Upper lobe of left lung (tissue), 6 donors: ENCODE data around the gene PIM3. TPM values are rescaled to one million over a fixed set of nuclear protein-coding genes. Genes with fewer than 3 reads are reported as not detected.

Source experiments
- ATAC-seq, 2 donors: fragments of 200-7000 bp; cut with Tn5 transposase; one replicate each; pipeline ENCODE4 v1.9.1; 2022; ENCODE audit warnings: mild to moderate bottlenecking in 2 of 2, moderate library complexity in 2 of 2; ENCODE audit not compliant: low FRiP score in 2 of 2
- DNase-seq, 2 donors: peaks; one replicate each; pipeline ENCODE4 v3.0.0-alpha.2; 2019 to 2020
- H3K27ac ChIP-seq, 4 donors: fragments of 200-600 bp; sonication (generic); one replicate each; pipeline ENCODE4 v1.5.1; 2016 to 2019
- H3K27me3 ChIP-seq, 4 donors: fragments of 200-600 bp; sonication (generic); one replicate each; pipeline ENCODE4 v1.5.1; 2017 to 2019
- H3K36me3 ChIP-seq, 4 donors: fragments of 200-600 bp; sonication (generic); one replicate each; pipeline ENCODE4 v1.5.1; 2016 to 2019
- H3K4me1 ChIP-seq, 4 donors: fragments of 200-600 bp; sonication (generic); one replicate each; pipeline ENCODE4 v1.5.1; 2018 to 2019
- H3K4me3 ChIP-seq, 4 donors: fragments of 200-600 bp; sonication (generic); one replicate each; pipeline ENCODE4 v1.5.1; 2017 to 2019; ENCODE audit warnings: mild to moderate bottlenecking in 2 of 4, moderate library complexity in 1 of 4
- H3K9me3 ChIP-seq, 4 donors: fragments of 200-600 bp; sonication (generic); one replicate each; pipeline ENCODE4 v1.5.1; 2018 to 2019
- EP300 ChIP-seq, 4 donors: sonication (generic); formaldehyde crosslinking; IDR thresholded peaks; one replicate each; pipeline ENCODE4 v1.5.1; 2017; ENCODE audit warnings: antibody characterized with exemption in 4 of 4, control low read depth in 2 of 4
- POLR2A ChIP-seq, 4 donors: fragments of 450-650 bp; IDR thresholded peaks; one replicate each; pipeline ENCODE4 v1.5.1; 2016 to 2017; ENCODE audit warnings: antibody characterized with exemption in 4 of 4, mild to moderate bottlenecking in 2 of 4
- POLR2AphosphoS5 ChIP-seq, 2 donors: sonication (generic); formaldehyde crosslinking; IDR thresholded peaks; one replicate each; pipeline ENCODE4 v1.5.1; 2017; ENCODE audit warnings: antibody characterized with exemption in 2 of 2
- WGBS, 2 donors: methylation state at CpG; one replicate each; pipeline ENCODE4 v1.1.5; 2017 to 2018; 5-methylcytosine and 5-hydroxymethylcytosine counted together
- total RNA-seq, 6 donors: library from RNA; depleted of rRNA in 4 of 6; stranded (reverse); fragments of >200 nt in 4 of 6; gene quantifications; one replicate each; pipeline versions ENCODE4 v1.1.0 to v1.2.1, GENCODE V29; 2016 to 2021
- TF ChIP-seq, protein P1 (sequence below), 6 experiments: fragments of 450-650 bp in 4 of 6; fragments of 200-600 bp in 2 of 6; sonication (generic) in 2 of 6; IDR thresholded peaks; one replicate each; pipeline ENCODE4 v1.5.1; 2016 to 2019; ENCODE audit warnings: antibody characterized with exemption in 6 of 6
- donor health status: DM: no; HTN: no; CAD: no; lungs with moderate emphysema.
- donor health status: DM: no; HTN: yes; CAD: no; lungs with severe emphysema.

Gene PIM3
- total RNA-seq, 6 donors from 2014 or later: 131 to 246 (median 156) TPM

DNA sequence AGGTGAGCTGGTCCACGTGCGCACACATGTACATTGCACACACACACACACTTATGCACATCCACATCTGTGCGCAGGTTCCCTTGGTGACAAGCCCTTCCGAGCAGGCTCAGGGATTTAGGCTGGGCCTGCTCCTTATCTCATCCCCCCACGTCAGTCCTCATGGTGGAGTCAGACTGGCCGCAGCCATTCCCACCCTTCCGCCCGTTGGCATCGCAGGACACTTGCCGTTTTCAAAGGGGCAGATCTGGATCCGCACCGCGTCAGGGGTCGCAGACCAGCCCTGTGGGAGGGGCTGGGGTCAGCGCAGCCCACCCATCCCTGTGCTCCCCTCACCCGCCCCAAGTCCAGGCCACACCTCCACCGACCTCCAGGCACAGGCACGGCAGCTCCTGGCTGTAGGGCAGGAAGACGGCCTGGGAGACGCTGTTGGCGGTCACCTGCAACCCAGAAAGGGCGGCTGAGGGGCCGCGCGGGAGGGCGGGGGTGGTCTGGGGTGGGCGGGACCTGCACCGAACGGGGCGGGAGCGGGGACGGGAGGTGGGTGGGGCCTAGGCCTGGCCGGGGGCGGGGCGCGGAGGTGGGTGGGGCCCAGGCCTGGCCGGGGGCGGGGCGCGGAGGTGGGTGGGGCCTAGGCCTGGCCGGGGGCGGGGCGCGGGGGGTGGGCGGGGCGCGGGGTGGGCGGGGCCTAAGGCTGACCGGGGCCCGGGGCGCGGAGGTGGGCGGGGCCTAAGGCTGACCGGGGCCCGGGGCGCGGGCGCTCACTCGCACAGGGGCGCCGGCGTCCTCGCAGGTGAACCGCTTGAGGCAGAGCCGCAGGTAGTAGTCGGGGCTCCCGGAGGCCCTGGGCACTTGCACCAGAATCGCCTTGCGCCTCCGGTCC lies 38.7 kb downstream of the PIM3 start:
- TF ChIP-seq EP300 (IDR thresholded peaks at IDR 0.05): no peak
- TF ChIP-seq, protein P1, sequence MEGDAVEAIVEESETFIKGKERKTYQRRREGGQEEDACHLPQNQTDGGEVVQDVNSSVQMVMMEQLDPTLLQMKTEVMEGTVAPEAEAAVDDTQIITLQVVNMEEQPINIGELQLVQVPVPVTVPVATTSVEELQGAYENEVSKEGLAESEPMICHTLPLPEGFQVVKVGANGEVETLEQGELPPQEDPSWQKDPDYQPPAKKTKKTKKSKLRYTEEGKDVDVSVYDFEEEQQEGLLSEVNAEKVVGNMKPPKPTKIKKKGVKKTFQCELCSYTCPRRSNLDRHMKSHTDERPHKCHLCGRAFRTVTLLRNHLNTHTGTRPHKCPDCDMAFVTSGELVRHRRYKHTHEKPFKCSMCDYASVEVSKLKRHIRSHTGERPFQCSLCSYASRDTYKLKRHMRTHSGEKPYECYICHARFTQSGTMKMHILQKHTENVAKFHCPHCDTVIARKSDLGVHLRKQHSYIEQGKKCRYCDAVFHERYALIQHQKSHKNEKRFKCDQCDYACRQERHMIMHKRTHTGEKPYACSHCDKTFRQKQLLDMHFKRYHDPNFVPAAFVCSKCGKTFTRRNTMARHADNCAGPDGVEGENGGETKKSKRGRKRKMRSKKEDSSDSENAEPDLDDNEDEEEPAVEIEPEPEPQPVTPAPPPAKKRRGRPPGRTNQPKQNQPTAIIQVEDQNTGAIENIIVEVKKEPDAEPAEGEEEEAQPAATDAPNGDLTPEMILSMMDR (IDR thresholded peaks at IDR 0.05): no peak
- TF ChIP-seq POLR2A (IDR thresholded peaks at IDR 0.05): no peak
- TF ChIP-seq POLR2AphosphoS5 (IDR thresholded peaks at IDR 0.05): no peak
- Histone ChIP-seq H3K27me3 (peaks cover 0 to 10% (median 1%) of the 10 kb centered on the region in 4 donors), H3K27ac (no peak overlapping the region), H3K4me3 (peak overlapping the region in 3 of 4 donors; percentile 19 to 37 (median 31)), H3K9me3 (no peaks in the 10 kb centered on the region), H3K36me3 (no peaks in the 10 kb centered on the region), H3K4me1 (peaks cover 2 to 15% (median 4%) of the 10 kb centered on the region in 4 donors)
- ATAC-seq (peak in 1 of 2 donors; percentile 18), DNase-seq (peak; percentile 51 to 84)
- WGBS, 2 donors: 49 to 75% methylated on average over 4 to 17 of the region's 70 CpGs

DNA sequence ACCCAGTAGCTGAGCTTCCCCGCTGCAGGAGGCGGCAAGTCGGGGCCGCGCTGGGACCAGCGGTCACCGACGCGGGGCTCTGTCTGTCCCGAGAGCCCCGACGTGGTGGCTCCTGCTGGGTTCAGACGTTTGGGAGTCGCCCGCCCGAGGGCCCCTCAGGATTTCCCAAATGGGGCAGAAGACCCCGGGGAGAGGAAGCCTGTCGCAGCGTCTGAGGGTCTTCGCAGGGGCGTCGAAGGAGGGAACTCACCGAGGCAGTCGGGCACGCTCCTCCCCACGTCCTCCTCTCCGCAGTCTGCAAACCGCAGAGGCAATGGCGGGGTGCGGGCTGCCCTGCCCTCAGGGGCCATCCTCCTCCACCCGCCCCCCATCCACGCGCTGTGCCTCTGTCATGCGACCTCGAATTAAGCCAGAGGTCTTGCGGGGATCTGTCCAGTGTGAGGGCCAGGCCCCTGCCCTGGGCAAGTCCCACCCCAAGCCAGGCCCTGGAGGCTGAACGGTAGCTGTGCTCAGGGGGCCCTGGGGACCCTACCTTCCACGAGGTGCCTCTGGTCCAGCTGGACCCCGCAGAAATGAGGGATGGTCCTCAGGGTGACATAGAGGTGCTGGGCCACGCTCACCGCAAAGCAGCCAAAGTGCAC lies 39.5 kb downstream of the PIM3 start:
- DNase-seq (peak in 1 of 2 donors; percentile 61), ATAC-seq (no peak)
- Histone ChIP-seq H3K27ac (no peak overlapping the region), H3K4me1 (peaks cover 2 to 15% (median 4%) of the 10 kb centered on the region in 4 donors), H3K4me3 (peak overlapping the region in 3 of 4 donors; percentile 19 to 37 (median 31)), H3K36me3 (no peaks in the 10 kb centered on the region), H3K9me3 (no peaks in the 10 kb centered on the region), H3K27me3 (peaks cover 0 to 10% (median 1%) of the 10 kb centered on the region in 4 donors)
- no peak for TF ChIP-seq EP300 (IDR thresholded peaks at IDR 0.05)
- TF ChIP-seq POLR2AphosphoS5 (IDR thresholded peaks at IDR 0.05): no peak
- TF ChIP-seq POLR2A (IDR thresholded peaks at IDR 0.05): no peak
- TF ChIP-seq, protein P1 (IDR thresholded peaks at IDR 0.05): no peak
- WGBS, 2 donors: 45% methylated on average over 33 of the region's 41 CpGs; no CpG with 5 or more reads in 1 of the 2 donors

DNA sequence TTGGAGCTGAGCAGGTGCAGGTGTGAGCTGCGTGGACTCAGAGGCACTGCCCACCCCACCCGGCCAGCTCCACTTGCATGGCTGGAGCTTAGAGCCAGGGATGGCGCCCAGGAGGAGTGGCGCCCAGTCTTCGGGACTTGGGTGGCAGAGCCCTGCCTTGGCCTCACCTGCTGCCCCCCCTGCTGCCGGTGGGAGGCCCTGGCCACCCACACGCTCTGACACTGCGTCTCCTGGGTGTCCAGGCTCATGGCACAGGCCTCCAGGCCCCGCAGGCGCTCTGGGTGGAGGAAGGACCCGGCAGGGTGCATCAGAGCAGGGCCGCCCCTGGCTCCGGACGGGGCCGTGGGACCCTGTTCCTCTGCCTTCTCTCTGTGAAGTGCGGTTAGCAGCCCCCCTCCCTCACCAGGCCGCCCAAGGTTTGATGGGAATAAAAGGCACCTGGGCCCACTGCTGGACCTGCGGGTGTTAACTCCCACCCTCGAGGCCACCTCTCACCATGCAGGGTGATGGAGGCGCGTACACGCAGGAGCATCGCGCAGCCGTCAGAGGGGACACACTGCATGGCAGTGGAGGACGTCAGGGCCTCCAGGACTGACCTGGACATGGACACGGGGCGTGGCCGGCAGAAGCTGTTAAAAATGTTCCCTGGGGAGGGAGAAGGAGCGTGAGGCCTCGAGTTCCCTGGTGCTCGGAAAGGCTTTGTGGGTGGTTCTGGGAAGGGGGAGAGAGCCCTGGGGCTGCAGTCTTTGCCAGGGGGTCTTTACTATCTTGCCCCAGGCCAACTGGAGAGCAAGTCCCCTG lies 40.2 kb downstream of the PIM3 start:
- no peaks in the 10 kb centered on the region for H3K9me3 ChIP-seq
- whole genome bisulfite sequencing, 2 donors: 92 to 96% methylated on average over 13 to 26 of the region's 32 CpGs
- DNase-seq: peak in 1 of 2 donors; percentile 71
- H3K27ac ChIP-seq: no peak overlapping the region
- no peaks in the 10 kb centered on the region for H3K36me3 ChIP-seq
- H3K4me1 ChIP-seq: peaks cover 2 to 15% (median 4%) of the 10 kb centered on the region in 4 donors
- no peak overlapping the region for H3K4me3 ChIP-seq
- ATAC-seq: no peak
- H3K27me3 ChIP-seq: peaks cover 0 to 10% (median 1%) of the 10 kb centered on the region in 4 donors
- TF ChIP-seq POLR2AphosphoS5 (IDR thresholded peaks at IDR 0.05) (no peak), POLR2A (IDR thresholded peaks at IDR 0.05) (no peak), EP300 (IDR thresholded peaks at IDR 0.05) (no peak)
- TF ChIP-seq, protein P1 (IDR thresholded peaks at IDR 0.05): no peak

DNA sequence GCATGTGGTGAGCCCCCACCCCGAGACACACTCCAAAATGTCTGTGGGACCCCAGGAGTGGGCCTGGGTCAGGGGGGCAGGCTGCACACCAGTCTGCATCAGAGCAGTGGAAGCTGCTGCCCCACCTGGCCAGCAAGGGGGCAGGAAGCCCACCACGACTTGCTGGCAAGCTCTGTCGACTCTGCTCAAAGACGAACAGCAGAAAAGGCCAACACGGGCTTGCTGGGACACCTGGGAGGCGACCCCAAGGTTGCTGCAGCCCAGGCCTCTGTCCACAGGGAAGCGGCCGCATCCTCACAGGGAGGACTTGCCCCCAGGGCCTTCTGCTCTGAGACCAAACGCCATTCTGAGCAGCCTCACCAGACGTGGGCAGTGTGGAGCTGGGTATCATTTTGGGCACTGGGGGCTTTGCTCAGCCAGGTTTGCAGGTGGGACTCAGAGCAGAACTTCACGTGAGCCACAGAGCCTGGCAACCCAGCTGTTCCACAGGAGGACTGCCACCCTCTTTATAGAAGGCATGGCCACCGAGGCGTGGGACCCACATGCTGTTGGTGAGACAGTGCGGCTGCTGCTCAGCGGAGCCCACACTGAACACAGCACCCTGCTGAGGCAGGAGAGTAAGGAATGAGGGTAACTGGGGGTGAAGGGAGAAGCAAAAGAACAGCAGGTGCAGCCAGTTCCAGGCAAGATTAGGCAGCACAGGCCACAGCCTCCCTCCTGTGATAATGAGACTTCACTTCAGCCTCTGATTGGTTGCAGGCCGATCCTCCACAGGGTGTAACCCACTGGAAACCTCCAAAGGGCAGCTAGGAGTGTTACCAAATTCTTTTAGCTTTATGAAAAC lies 41.0 kb downstream of the PIM3 start:
- peak in 1 of 2 donors; percentile 56 for DNase-seq
- WGBS, 2 donors: 86% methylated on average over 6 to 16 of the region's 16 CpGs

More for the DNA sequence above, 41.0 kb downstream of the PIM3 start:
- Histone ChIP-seq H3K4me3 (no peak overlapping the region), H3K27ac (no peak overlapping the region), H3K9me3 (no peaks in the 10 kb centered on the region), H3K36me3 (no peaks in the 10 kb centered on the region), H3K27me3 (peaks cover 0 to 10% (median 1%) of the 10 kb centered on the region in 4 donors), H3K4me1 (peaks cover 2 to 15% (median 4%) of the 10 kb centered on the region in 4 donors)
- ATAC-seq: no peak
- TF ChIP-seq EP300 (IDR thresholded peaks at IDR 0.05) (no peak), POLR2A (IDR thresholded peaks at IDR 0.05) (no peak), POLR2AphosphoS5 (IDR thresholded peaks at IDR 0.05) (no peak)
- TF ChIP-seq, protein P1 (IDR thresholded peaks at IDR 0.05): no peak
